HCT116 (cell line): ENCODE results near the gene EIF3M. TPM values are rescaled to one million over a fixed set of nuclear protein-coding genes. Genes with fewer than 3 reads are reported as not detected.

Experiments used
- ATAC-seq: fragments of 200-7000 bp; cut with Tn5 transposase; 2 replicates; pipeline ENCODE4 v1.9.1; 2020; ENCODE audit warnings: mild to moderate bottlenecking, moderate library complexity
- BruUV-seq: library from RNA; stranded (reverse); fragments of 400-500 nt; replicated peaks from 2 replicates; lab custom pipeline; 2021; lab: Mats Ljungman, UMichigan
- CTCF ChIA-PET: fragments of 300-600 bp; sonication (Branson Sonifier 250); formaldehyde crosslinking; loops from one replicate; lab custom pipeline; 2021; ENCODE audit warnings: antibody characterized with exemption; lab: Charles Lee
- POLR2A ChIA-PET: fragments of 300-600, 350-600 bp; sonication (Branson Sonifier 250); formaldehyde crosslinking; loops from one replicate; lab custom pipeline; 2021; ENCODE audit warnings: antibody characterized with exemption; lab: Charles Lee
- RAD21 ChIA-PET, 2 experiments: fragments of 300-600 bp; sonication (Branson Sonifier 250); formaldehyde crosslinking; loops; one replicate each; lab custom pipeline; 2023; ENCODE audit warnings: low total read pairs in 2 of 2; ENCODE audit not compliant: uncharacterized antibody in 2 of 2, unreplicated experiment in 2 of 2, low non-redundant PET in 1 of 2; lab: Charles Lee
- DNase-seq: peaks from one replicate; pipeline ENCODE4 v3.0.0-alpha.2; 2010; ENCODE audit warnings: low read depth, low spot score
- H2AFZ ChIP-seq: fragments of 200-600 bp; shearing (Covaris generic), sonication (generic); 2 replicates; pipeline ENCODE4 v1.6.1; 2017; ENCODE audit warnings: low read depth, mixed run types, mixed read lengths, antibody characterized with exemption, low read length; ENCODE audit not compliant: poor library complexity, severe bottlenecking
- H3K27ac ChIP-seq: 2 replicates; pipeline ENCODE4 v1.5.1; 2012; ENCODE audit warnings: low read depth, low read length
- H3K27me3 ChIP-seq: fragments of 200-600 bp; sonication (generic); 2 replicates; pipeline ENCODE4 v1.6.1; 2016; ENCODE audit warnings: mixed run types, low read length, mixed read lengths; ENCODE audit not compliant: insufficient read depth
- H3K36me3 ChIP-seq, 2 experiments: fragments of 200-500 bp in 1 of 2; fragments of 200-600 bp in 1 of 2; sonication (Bioruptor generic) in 1 of 2; sonication (generic) in 1 of 2; 2 replicates each; pipeline versions ENCODE4 v1.5.1 to v1.6.1; 2014 to 2016; ENCODE audit warnings: low read length in 2 of 2, inconsistent platforms in 1 of 2, mixed read lengths in 1 of 2, mixed run types in 1 of 2; ENCODE audit not compliant: insufficient read depth in 2 of 2, control insufficient read depth in 1 of 2
- H3K4me1 ChIP-seq, 2 experiments: fragments of 200-600 bp in 1 of 2; sonication (generic) in 1 of 2; 2 replicates each; pipeline versions ENCODE4 v1.5.1 to v1.6.1; 2012 to 2017; ENCODE audit warnings: low read length in 2 of 2, inconsistent platforms in 1 of 2, mild to moderate bottlenecking in 1 of 2, mixed read lengths in 1 of 2, mixed run types in 1 of 2, moderate library complexity in 1 of 2; ENCODE audit not compliant: insufficient read depth in 2 of 2, control insufficient read depth in 1 of 2
- H3K4me2 ChIP-seq: fragments of 200-600 bp; sonication (generic); 2 replicates; pipeline ENCODE4 v1.6.1; 2017; ENCODE audit warnings: mixed run types, low read length, mixed read lengths
- H3K4me3 ChIP-seq, 2 experiments: fragments of 200-600 bp in 1 of 2; sonication (generic) in 1 of 2; replicated peaks in 1 of 2; 2 replicates each; pipeline ENCODE4 v1.5.1; 2011 to 2016; ENCODE audit warnings: low read length in 2 of 2, control low read depth in 1 of 2, low read depth in 1 of 2, mild to moderate bottlenecking in 1 of 2, mixed read lengths in 1 of 2, mixed run types in 1 of 2
- H3K79me2 ChIP-seq: fragments of 200-600 bp; sonication (generic); 2 replicates; pipeline ENCODE4 v1.6.1; 2017; ENCODE audit warnings: mild to moderate bottlenecking, mixed run types, low read length, moderate library complexity, mixed read lengths; ENCODE audit not compliant: insufficient read depth
- H3K9ac ChIP-seq: fragments of 200-600 bp; sonication (generic); 2 replicates; pipeline ENCODE4 v1.6.1; 2016; ENCODE audit warnings: low read length, mixed read lengths
- H3K9me2 ChIP-seq: fragments of 200-600 bp; sonication (generic), shearing (Covaris generic); 2 replicates; pipeline ENCODE4 v1.6.1; 2017; ENCODE audit warnings: mixed run types, mild to moderate bottlenecking, moderate library complexity; ENCODE audit not compliant: insufficient read depth
- H3K9me3 ChIP-seq, 2 experiments: fragments of 200-500 bp in 1 of 2; fragments of 200-600 bp in 1 of 2; sonication (Bioruptor generic) in 1 of 2; sonication (generic) in 1 of 2; 2 replicates each; pipeline ENCODE4 v1.6.1; 2014 to 2017; ENCODE audit warnings: low read length in 2 of 2, mixed read lengths in 2 of 2, inconsistent platforms in 1 of 2, low read depth in 1 of 2, mild to moderate bottlenecking in 1 of 2, mixed run types in 1 of 2, moderate library complexity in 1 of 2; ENCODE audit not compliant: control insufficient read depth in 1 of 2, insufficient read depth in 1 of 2
- H4K20me1 ChIP-seq: fragments of 200-600 bp; sonication (generic), shearing (Covaris generic); 2 replicates; pipeline ENCODE4 v1.6.1; 2017; ENCODE audit warnings: mixed run types, mild to moderate bottlenecking, moderate library complexity; ENCODE audit not compliant: insufficient read depth
- CTCF ChIP-seq, 3 experiments: fragments of 200-600 bp in 1 of 3; sonication (generic) in 1 of 3; IDR thresholded peaks in 2 of 3; conservative IDR thresholded peaks in 1 of 3; 2 replicates each; pipeline ENCODE4 v1.5.1; 2012 to 2017; ENCODE audit warnings: low read depth in 2 of 3, low read length in 2 of 3, antibody characterized with exemption in 1 of 3, borderline replicate concordance in 1 of 3, control low read depth in 1 of 3, mild to moderate bottlenecking in 1 of 3, mixed read lengths in 1 of 3, mixed run types in 1 of 3, moderate library complexity in 1 of 3; ENCODE audit not compliant: insufficient read depth in 1 of 3
- RAD21 ChIP-seq: IDR thresholded peaks from 2 replicates; pipeline ENCODE4 v1.6.1; 2012; ENCODE audit warnings: low read depth, mild to moderate bottlenecking
- SRF ChIP-seq: IDR thresholded peaks from 2 replicates; pipeline ENCODE4 v1.6.1; 2012; ENCODE audit warnings: low read depth
- intact Hi-C: fragments of 100-400 bp; cut with micrococcal nuclease; formaldehyde crosslinking; loops from 2 replicates; pipeline ENCODE4 v1.10.0; 2022
- total RNA-seq: library from RNA; stranded (reverse); gene quantifications from one replicate; pipeline ENCODE4 v1.2.1, GENCODE V29; 2021; ENCODE audit not compliant: unreplicated experiment

EIF3M gene
- total RNA-seq, 1 experiment from 2014 or later, result 346 TPM

DNA sequence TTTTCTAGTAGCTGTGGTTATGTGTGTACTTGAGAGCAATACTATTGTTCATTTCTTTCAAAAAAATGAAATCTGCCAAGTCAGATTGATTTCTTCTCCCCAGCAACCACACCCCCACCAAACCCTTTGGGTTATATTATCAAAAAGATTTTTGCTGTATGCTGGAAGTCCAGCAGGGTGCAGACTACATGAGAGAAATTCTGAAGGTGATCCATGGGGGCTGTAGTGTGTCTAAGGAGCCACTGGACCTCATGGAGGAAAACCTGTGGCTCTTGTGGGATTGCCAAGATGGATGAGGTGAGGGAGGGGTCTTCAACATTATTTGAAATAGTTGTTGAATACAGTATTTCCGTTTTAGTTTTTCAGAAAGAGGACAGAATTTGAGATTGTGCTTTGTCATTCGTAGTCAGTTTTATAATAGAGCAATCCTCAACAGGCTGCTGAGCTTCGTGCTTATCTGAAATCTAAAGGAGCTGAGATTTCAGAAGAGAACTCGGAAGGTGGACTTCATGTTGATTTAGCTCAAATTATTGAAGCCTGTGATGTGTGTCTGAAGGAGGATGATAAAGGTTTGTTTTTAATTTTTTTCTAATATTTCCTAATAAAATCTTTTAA lies 3.1 kb downstream of the EIF3M start:
- CTCF ChIA-PET, result no interaction called here
- no peak overlapping the region for H3K4me3 ChIP-seq

More for the DNA sequence above, 3.1 kb downstream of the EIF3M start:
- Histone ChIP-seq H3K4me1 (peaks cover 8 to 29% of the 10 kb centered on the region in 2 experiments), H3K27ac (peak overlapping the region; percentile 6; the same call in 1 of the 2 replicates), H2AFZ (no peak overlapping the region), H3K9ac (no peak overlapping the region), H3K9me2 (no peaks in the 10 kb centered on the region), H3K27me3 (no peaks in the 10 kb centered on the region), H3K9me3 (no peaks in the 10 kb centered on the region), H3K36me3 (peaks cover 22 to 30% of the 10 kb centered on the region in 2 experiments; a peak in 3 of 4 replicates), H4K20me1 (peaks cover 38% of the 10 kb centered on the region), H3K4me2 (peak overlapping the region; percentile 86; the same call in 1 of the 2 replicates), H3K79me2 (peaks cover 81% of the 10 kb centered on the region)
- DNase-seq (peak; percentile 29), ATAC-seq (peak; percentile 35)
- ChIA-PET RAD21 (no interaction called here), POLR2A (no interaction called here)
- intact Hi-C loops, result no loop called here
- TF ChIP-seq RAD21, result peak; percentile 20; the same call in 1 of the 2 replicates
- TF ChIP-seq CTCF (IDR thresholded peaks at IDR 0.05 in 2 of 3, conservative IDR thresholded peaks at IDR 0.05 in 1 of 3; ENCODE audit: borderline replicate concordance in 1 of 3, insufficient read depth in 1 of 3, low read depth in 2 of 3, low read length in 2 of 3), result peak; percentile 23 to 64 (median 48); a peak in 4 of 6 replicates
- TF ChIP-seq SRF, result no peak
- BruUV-seq, result no TSS peak
